Measurements from ENCODE around the gene SKAP1.

DNA sequence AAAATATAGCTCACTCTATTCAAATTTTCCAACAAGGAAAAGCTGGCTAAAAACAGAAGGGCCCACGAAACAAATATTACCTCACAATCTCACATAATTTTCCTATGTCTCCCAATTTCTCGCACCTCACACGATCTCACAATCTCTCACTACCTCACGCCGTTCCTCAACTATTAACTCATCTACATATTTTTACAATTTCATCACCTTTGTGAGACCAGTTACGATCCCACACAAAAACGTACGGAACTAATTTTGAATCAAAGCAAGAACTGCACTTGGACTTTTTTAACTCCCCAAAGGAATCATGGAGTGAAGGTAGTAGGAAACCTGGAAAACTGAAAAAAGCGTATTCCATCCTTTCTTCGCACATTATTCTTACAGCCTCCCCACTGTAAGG lies 329.9 kb downstream of the SKAP1 start:
- TF ChIP-seq, protein P1, sequence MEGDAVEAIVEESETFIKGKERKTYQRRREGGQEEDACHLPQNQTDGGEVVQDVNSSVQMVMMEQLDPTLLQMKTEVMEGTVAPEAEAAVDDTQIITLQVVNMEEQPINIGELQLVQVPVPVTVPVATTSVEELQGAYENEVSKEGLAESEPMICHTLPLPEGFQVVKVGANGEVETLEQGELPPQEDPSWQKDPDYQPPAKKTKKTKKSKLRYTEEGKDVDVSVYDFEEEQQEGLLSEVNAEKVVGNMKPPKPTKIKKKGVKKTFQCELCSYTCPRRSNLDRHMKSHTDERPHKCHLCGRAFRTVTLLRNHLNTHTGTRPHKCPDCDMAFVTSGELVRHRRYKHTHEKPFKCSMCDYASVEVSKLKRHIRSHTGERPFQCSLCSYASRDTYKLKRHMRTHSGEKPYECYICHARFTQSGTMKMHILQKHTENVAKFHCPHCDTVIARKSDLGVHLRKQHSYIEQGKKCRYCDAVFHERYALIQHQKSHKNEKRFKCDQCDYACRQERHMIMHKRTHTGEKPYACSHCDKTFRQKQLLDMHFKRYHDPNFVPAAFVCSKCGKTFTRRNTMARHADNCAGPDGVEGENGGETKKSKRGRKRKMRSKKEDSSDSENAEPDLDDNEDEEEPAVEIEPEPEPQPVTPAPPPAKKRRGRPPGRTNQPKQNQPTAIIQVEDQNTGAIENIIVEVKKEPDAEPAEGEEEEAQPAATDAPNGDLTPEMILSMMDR (conservative IDR thresholded peaks at IDR 0.05; ENCODE audit: low read depth in 2 of 2) = no peak
- TF ChIP-seq EZH2 (IDR thresholded peaks at IDR 0.05; ENCODE audit: low read depth, unreplicated experiment) (no peak), POLR2AphosphoS5 (IDR thresholded peaks at IDR 0.05; ENCODE audit: low read depth) (no peak), JUNB (IDR thresholded peaks at IDR 0.05; ENCODE audit: unreplicated experiment) (no peak), ZNF331 (CRISPR knock-in tag; IDR thresholded peaks at IDR 0.05; ENCODE audit: low read depth) (no peak), CREB1 (CRISPR knock-in tag; IDR thresholded peaks at IDR 0.05; ENCODE audit: low read depth) (no peak)
- TF ChIP-seq, protein P2, sequence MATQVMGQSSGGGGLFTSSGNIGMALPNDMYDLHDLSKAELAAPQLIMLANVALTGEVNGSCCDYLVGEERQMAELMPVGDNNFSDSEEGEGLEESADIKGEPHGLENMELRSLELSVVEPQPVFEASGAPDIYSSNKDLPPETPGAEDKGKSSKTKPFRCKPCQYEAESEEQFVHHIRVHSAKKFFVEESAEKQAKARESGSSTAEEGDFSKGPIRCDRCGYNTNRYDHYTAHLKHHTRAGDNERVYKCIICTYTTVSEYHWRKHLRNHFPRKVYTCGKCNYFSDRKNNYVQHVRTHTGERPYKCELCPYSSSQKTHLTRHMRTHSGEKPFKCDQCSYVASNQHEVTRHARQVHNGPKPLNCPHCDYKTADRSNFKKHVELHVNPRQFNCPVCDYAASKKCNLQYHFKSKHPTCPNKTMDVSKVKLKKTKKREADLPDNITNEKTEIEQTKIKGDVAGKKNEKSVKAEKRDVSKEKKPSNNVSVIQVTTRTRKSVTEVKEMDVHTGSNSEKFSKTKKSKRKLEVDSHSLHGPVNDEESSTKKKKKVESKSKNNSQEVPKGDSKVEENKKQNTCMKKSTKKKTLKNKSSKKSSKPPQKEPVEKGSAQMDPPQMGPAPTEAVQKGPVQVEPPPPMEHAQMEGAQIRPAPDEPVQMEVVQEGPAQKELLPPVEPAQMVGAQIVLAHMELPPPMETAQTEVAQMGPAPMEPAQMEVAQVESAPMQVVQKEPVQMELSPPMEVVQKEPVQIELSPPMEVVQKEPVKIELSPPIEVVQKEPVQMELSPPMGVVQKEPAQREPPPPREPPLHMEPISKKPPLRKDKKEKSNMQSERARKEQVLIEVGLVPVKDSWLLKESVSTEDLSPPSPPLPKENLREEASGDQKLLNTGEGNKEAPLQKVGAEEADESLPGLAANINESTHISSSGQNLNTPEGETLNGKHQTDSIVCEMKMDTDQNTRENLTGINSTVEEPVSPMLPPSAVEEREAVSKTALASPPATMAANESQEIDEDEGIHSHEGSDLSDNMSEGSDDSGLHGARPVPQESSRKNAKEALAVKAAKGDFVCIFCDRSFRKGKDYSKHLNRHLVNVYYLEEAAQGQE (IDR thresholded peaks at IDR 0.05; ENCODE audit: unreplicated experiment) = no peak
- TF ChIP-seq, protein P3, sequence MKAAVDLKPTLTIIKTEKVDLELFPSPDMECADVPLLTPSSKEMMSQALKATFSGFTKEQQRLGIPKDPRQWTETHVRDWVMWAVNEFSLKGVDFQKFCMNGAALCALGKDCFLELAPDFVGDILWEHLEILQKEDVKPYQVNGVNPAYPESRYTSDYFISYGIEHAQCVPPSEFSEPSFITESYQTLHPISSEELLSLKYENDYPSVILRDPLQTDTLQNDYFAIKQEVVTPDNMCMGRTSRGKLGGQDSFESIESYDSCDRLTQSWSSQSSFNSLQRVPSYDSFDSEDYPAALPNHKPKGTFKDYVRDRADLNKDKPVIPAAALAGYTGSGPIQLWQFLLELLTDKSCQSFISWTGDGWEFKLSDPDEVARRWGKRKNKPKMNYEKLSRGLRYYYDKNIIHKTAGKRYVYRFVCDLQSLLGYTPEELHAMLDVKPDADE (IDR thresholded peaks at IDR 0.05) = no peak

Measured in GM23338 (cell line).